CD4-positive, alpha-beta T cell (primary cell): ENCODE measurements around the gene APBA2. TPM values are rescaled to one million over a fixed set of nuclear protein-coding genes. Genes with fewer than 3 reads are reported as not detected.

Source experiments
- ATAC-seq: fragments of 200-7000 bp; cut with Tn5 transposase; one replicate; pipeline ENCODE4 v1.10.0; 2022; ENCODE audit warnings: mild to moderate bottlenecking; ENCODE audit not compliant: poor library complexity
- CTCF ChIA-PET: fragments of 350-600 bp; sonication (Branson Sonifier 250); formaldehyde crosslinking; loops from one replicate; lab custom pipeline; 2021; ENCODE audit warnings: antibody characterized with exemption, inconsistent platforms; lab: Charles Lee
- POLR2A ChIA-PET: fragments of 350-600 bp; sonication (Branson Sonifier 250); formaldehyde crosslinking; loops from one replicate; lab custom pipeline; 2021; ENCODE audit warnings: antibody characterized with exemption, inconsistent platforms; lab: Charles Lee
- DNase-seq, 14 experiments: peaks; one replicate each; pipeline ENCODE4 v3.0.0-alpha.2; 2013 to 2020; ENCODE audit warnings: mixed read lengths in 2 of 14
- H3K27ac ChIP-seq, 2 donors: one replicate each; pipeline versions ENCODE4 v1.5.1 to v1.7.0; 2013; ENCODE audit warnings: low read length in 2 of 2, low read depth in 1 of 2, mild to moderate bottlenecking in 1 of 2
- H3K27me3 ChIP-seq, 2 experiments: 1 replicate in 1 of 2; 2 replicates in 1 of 2; pipeline versions ENCODE4 v1.6.1 to v1.7.0; 2013; ENCODE audit warnings: low read length in 2 of 2, control low read depth in 1 of 2, mild to moderate bottlenecking in 1 of 2, moderate library complexity in 1 of 2; ENCODE audit not compliant: insufficient read depth in 2 of 2, control insufficient read depth in 1 of 2
- H3K36me3 ChIP-seq: one replicate; pipeline ENCODE4 v1.6.1; 2013; ENCODE audit warnings: low read length, control low read depth; ENCODE audit not compliant: insufficient read depth
- H3K4me1 ChIP-seq: one replicate; pipeline ENCODE4 v1.6.1; 2013; ENCODE audit warnings: low read length, control low read depth; ENCODE audit not compliant: insufficient read depth
- H3K4me3 ChIP-seq: one replicate; pipeline ENCODE4 v1.5.1; 2013; ENCODE audit warnings: mild to moderate bottlenecking, low read length, moderate library complexity
- H3K9me3 ChIP-seq, 2 experiments: 1 replicate in 1 of 2; 2 replicates in 1 of 2; pipeline versions ENCODE4 v1.6.1 to v1.7.0; 2013; ENCODE audit warnings: low read length in 2 of 2, mild to moderate bottlenecking in 2 of 2, control low read depth in 1 of 2, moderate library complexity in 1 of 2; ENCODE audit not compliant: control insufficient read depth in 1 of 2, insufficient read depth in 1 of 2
- H3K27ac Mint-ChIP-seq: one replicate; pipeline ENCODE4 v1.8.0; 2020; ENCODE audit warnings: mixed read lengths
- H3K27me3 Mint-ChIP-seq: one replicate; pipeline ENCODE4 v1.8.0; 2021; ENCODE audit warnings: mixed read lengths
- H3K36me3 Mint-ChIP-seq: one replicate; pipeline ENCODE4 v1.8.0; 2021; ENCODE audit warnings: low read depth, mixed read lengths
- H3K4me1 Mint-ChIP-seq: one replicate; pipeline ENCODE4 v1.8.0; 2021; ENCODE audit warnings: low read depth, mixed read lengths
- H3K4me3 Mint-ChIP-seq: one replicate; pipeline ENCODE4 v1.8.0; 2020; ENCODE audit warnings: mild to moderate bottlenecking, mixed read lengths
- H3K9me3 Mint-ChIP-seq: one replicate; pipeline ENCODE4 v1.8.0; 2020; ENCODE audit warnings: mixed read lengths
- CTCF ChIP-seq: fragments of 200-600 bp; IDR thresholded peaks from one replicate; pipeline ENCODE4 v1.8.0; 2022; ENCODE audit warnings: antibody characterized with exemption, mild to moderate bottlenecking
- intact Hi-C, 2 experiments: fragments of 100-400 bp; cut with DNase I in 1 of 2; cut with micrococcal nuclease in 1 of 2; formaldehyde crosslinking; loops; one replicate each; pipeline versions ENCODE4 v1.15.1 to v1.9.0; 2023 to 2025; cut with DNase I, micrococcal nuclease
- total RNA-seq, 174 experiments: library from RNA in 2 of 174; stranded (reverse) in 2 of 174; gene quantifications; one replicate each; pipeline ENCODE4 v1.2.3 and lab custom pipeline; 2021 to 2026

Gene APBA2
- total RNA-seq, 2 experiments from 2014 or later: 123 to 126 TPM

GRCh38 chr15:29034151-29034550 is 148.4 kb downstream of the APBA2 start:
- Mint-ChIP-seq H3K27ac (no peak overlapping the region), H3K36me3 (peaks cover 11% of the 10 kb centered on the region), H3K4me3 (no peak overlapping the region), H3K4me1 (peaks cover 76% of the 10 kb centered on the region), H3K9me3 (peaks cover 2% of the 10 kb centered on the region), H3K27me3 (no peaks in the 10 kb centered on the region)
- DNase-seq (no peak), ATAC-seq (no peak)
- Histone ChIP-seq H3K4me3 (no peak overlapping the region), H3K9me3 (peaks cover 0 to 13% of the 10 kb centered on the region in 2 experiments), H3K27ac (no peak overlapping the region), H3K27me3 (no peaks in the 10 kb centered on the region), H3K36me3 (no peaks in the 10 kb centered on the region), H3K4me1 (peaks cover 49% of the 10 kb centered on the region)
- POLR2A ChIA-PET: no interaction called here
- intact Hi-C loops: no loop called here
- CTCF ChIA-PET: interaction anchor here (0.5 kb wide), 1 partner anchor 308 kb away, joined by 5 read pairs; no protein-coding TSS in a partner anchor
- no peak for TF ChIP-seq CTCF

- Histone ChIP-seq H3K27ac (no peak overlapping the region), H3K4me3 (no peak overlapping the region), H3K4me1 (peaks cover 53% of the 10 kb centered on the region), H3K36me3 (no peaks in the 10 kb centered on the region), H3K9me3 (peaks cover 0 to 10% of the 10 kb centered on the region in 2 experiments), H3K27me3 (no peaks in the 10 kb centered on the region)
- ChIA-PET POLR2A (no interaction called here), CTCF (no interaction called here)
- H3K27ac Mint-ChIP-seq: no peak overlapping the region
- no peak for ATAC-seq
- no peaks in the 10 kb centered on the region for H3K27me3 Mint-ChIP-seq
- no peak for TF ChIP-seq CTCF
- peaks cover 2% of the 10 kb centered on the region for H3K9me3 Mint-ChIP-seq
- no peak for DNase-seq
- no peak overlapping the region for H3K4me3 Mint-ChIP-seq
- H3K4me1 Mint-ChIP-seq: peaks cover 79% of the 10 kb centered on the region
- intact Hi-C loops: no loop called here
- H3K36me3 Mint-ChIP-seq: peaks cover 7% of the 10 kb centered on the region
Observed at GRCh38 chr15:29034593-29035335, 149.0 kb downstream of the APBA2 start.

GRCh38 chr15:29035336-29036285 is 149.8 kb downstream of the APBA2 start:
- Histone ChIP-seq H3K27ac (no peak overlapping the region), H3K36me3 (no peaks in the 10 kb centered on the region), H3K4me1 (peaks cover 56% of the 10 kb centered on the region), H3K9me3 (peaks cover 0 to 8% of the 10 kb centered on the region in 2 experiments), H3K4me3 (no peak overlapping the region), H3K27me3 (no peaks in the 10 kb centered on the region)
- peaks cover 7% of the 10 kb centered on the region for H3K36me3 Mint-ChIP-seq
- no peak for DNase-seq
- no peak overlapping the region for H3K27ac Mint-ChIP-seq
- intact Hi-C loops: no loop called here
- no peaks in the 10 kb centered on the region for H3K27me3 Mint-ChIP-seq
- no peak for ATAC-seq
- no peak for TF ChIP-seq CTCF
- no peak overlapping the region for H3K4me3 Mint-ChIP-seq
- peaks cover 84% of the 10 kb centered on the region for H3K4me1 Mint-ChIP-seq
- POLR2A ChIA-PET: no interaction called here
- CTCF ChIA-PET: no interaction called here
- no peaks in the 10 kb centered on the region for H3K9me3 Mint-ChIP-seq
